Astrocyte of the cerebellum (primary cell): ENCODE results near the gene HIVEP3.
A peak's percentile ranks its signal among the peaks of the same experiment; 100 is the strongest.

Experiments
- DNase-seq: peaks from one replicate; pipeline ENCODE4 v3.0.0-alpha.2; 2011; ENCODE audit warnings: low read depth
- H3K4me3 ChIP-seq: 2 replicates; pipeline ENCODE4 v1.5.1; 2011; ENCODE audit warnings: mild to moderate bottlenecking, low read depth, low read length, moderate library complexity
- CTCF ChIP-seq: IDR thresholded peaks from 2 replicates; pipeline ENCODE4 v1.5.1; 2012; ENCODE audit warnings: low read length, low read depth, moderate library complexity, mild to moderate bottlenecking; ENCODE audit errors: missing control alignments
- in situ Hi-C: cut with HindIII; loops from 2 replicates; pipeline ENCODE4 v1.10.0; 2017; ENCODE audit warnings: low sequenced_read_pairs

The HIVEP3 gene

GRCh38 chr1:41716188-41717130 is 202.3 kb downstream of the HIVEP3 start:
- no peak overlapping the region for H3K4me3 ChIP-seq
- no peak for DNase-seq
- no peak for TF ChIP-seq CTCF
- in situ Hi-C loops = no loop called here

DNA sequence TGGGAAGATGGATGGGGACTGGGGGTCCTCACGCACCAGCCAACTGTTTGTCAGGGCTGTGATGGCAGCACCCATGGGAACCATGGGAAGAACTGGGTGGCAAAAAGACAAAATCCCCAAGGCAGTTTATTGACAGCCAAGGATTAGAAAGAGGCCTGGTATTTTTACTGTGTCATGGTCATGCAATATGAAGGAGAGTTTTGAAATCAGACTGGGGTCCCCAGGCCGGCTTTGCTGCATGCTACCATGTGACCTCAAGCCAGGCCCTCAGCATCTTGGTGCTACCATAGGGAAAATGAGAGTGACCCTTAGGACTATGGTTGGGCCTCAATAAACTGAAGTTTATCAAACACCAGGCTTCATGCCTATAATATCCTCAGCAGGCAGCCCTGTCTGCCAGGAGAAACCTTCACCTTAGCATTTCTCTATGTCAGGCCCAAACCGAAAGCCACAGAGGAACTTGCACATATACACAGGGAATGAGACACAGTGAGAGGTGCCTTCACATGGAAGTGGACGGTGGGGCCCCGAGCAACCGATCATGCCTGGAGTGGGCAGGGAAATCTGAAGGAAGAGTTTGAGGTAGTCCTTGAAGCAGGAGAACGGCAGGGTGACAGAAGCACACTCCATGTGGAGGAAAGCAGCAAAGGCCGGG is 203.2 kb downstream of the HIVEP3 start:
- no peak for DNase-seq
- TF ChIP-seq CTCF = no peak
- in situ Hi-C loops = no loop called here
- H3K4me3 ChIP-seq = no peak overlapping the region

DNA sequence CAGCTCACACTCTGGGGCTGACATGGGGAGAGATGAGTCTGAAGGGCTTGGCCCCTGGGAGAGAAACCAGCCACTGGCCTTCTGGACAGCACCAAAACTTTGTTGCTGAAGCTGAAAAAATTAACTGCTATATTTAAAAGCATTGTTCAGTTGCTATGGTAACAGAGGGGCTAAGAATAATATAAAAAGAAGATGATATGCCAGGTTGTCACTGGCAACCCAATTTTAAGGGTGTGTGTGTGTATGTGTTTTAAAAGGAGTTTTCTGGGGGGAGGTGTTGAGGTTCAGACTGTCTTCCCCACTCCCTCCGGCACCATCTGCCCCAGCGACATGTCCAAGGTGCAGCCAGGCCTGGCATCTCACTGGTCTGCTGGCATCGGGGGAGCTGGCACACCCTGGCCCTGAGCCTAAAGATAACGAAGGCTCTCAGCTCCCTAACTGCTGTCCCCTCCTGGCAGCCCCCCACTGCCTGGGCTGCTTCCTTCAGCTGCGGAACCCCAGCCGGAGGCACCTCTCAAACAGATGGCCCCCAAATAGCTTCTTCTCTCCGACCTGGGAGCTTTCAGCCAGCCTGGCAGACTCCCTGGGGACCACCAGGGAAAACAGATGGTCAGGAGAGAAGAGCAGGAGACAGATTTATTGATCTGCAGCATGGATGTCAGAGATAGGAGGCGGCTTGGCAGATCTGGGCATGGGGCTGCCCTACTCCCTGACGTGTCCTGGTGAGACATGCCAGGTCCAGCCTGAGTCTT is 203.9 kb downstream of the HIVEP3 start:
- no peak for TF ChIP-seq CTCF
- no peak overlapping the region for H3K4me3 ChIP-seq
- in situ Hi-C loops = no loop called here
- DNase-seq = no peak

- H3K4me3 ChIP-seq = no peak overlapping the region
- TF ChIP-seq CTCF = no peak
- DNase-seq = peak; percentile 63
- in situ Hi-C loops = no loop called here
Observed at GRCh38 chr1:41713557-41714327, 205.0 kb downstream of the HIVEP3 start.

GRCh38 chr1:41713141-41713540 is 205.6 kb downstream of the HIVEP3 start:
- no peak for DNase-seq
- no peak overlapping the region for H3K4me3 ChIP-seq
- in situ Hi-C loops = no loop called here
- no peak for TF ChIP-seq CTCF

DNA sequence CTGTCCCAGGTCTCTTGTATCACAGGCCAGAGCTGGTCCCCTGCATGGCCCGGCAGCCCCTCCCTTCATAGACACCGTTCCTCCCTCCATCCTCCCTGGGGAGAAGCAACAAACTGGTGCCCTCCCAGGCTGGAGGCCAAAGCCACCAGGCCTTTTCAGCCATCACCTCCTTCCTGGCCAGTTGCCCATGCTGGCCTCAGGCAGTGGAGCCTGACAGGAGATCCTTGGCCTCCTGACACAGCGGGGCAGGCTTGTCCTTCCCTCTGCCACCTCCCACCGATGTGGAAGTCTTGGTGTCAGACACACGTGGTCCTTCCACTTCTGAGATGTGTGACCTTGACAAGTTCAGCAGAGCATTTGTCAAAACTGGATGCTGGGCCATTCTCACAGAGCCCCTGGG is 206.0 kb downstream of the HIVEP3 start:
- TF ChIP-seq CTCF = no peak
- DNase-seq = no peak
- in situ Hi-C loops = no loop called here
- no peak overlapping the region for H3K4me3 ChIP-seq
